GM19351 (cell line): ENCODE data around the gene ALKBH4.
A peak's percentile ranks its signal among the peaks of the same experiment; 100 is the strongest.

Experiments used
- ATAC-seq: cut with Tn5 transposase; IDR thresholded peaks from one replicate; pipeline ENCODE4 v1.9.1; 2021; ENCODE audit warnings: mild to moderate bottlenecking, moderate library complexity; ENCODE audit not compliant: unreplicated experiment

ALKBH4 gene

DNA sequence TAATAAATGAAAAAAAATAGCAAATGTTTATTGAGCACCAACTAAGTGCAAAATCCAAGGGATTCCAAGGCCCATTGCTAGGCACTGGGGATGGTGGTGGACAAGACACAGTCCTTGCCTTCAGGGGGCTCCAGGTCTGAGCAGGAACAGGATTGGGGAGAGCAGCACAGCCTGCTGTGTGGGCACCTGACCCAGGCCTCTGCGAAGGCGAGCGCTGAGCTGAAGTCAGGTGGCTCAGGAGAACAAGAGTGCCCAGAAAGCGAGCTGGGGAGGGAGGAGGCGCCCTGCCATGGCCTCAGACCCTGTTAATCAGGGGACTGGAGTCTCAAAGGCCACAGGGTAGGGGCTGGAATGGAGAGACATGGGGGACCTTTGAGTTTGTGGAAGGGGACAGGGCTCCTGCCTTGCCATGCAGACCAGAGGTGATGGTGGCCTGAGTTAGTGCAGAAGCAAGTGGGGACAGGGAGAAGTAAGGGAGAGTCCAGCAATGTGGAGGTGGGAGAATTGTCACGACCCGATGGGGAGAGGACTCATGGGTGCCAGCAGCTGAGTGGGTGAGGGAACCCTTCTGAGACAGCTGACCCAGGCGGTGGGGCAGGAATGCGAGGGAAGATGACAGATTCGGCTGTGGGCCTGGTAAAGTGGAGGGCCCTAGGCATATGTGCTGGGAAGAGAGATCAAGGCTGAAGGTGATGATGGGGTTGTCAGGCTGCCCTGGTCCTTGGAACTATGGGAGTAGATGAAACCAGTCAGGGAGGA lies 35.3 kb downstream of the ALKBH4 start:
- ATAC-seq = no peak

DNA sequence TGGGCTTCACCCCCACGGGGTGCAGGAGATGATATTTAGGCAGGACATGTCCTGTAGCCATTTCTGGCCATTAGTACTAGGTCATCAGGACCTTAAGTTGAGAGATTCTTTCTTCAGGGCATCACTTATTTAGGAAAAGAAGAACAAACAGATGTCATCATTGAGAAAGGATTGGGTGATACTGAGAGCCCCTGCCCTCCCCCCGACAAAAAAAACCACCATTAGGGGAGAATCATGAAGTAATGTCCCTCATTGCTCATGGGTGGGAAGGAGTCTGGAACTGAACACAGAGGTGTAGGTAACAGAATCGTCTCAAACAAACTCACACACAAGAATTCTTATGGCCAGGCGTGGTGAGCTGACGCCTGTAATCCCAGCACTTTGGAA lies 37.7 kb downstream of the ALKBH4 start:
- ATAC-seq = no peak

DNA sequence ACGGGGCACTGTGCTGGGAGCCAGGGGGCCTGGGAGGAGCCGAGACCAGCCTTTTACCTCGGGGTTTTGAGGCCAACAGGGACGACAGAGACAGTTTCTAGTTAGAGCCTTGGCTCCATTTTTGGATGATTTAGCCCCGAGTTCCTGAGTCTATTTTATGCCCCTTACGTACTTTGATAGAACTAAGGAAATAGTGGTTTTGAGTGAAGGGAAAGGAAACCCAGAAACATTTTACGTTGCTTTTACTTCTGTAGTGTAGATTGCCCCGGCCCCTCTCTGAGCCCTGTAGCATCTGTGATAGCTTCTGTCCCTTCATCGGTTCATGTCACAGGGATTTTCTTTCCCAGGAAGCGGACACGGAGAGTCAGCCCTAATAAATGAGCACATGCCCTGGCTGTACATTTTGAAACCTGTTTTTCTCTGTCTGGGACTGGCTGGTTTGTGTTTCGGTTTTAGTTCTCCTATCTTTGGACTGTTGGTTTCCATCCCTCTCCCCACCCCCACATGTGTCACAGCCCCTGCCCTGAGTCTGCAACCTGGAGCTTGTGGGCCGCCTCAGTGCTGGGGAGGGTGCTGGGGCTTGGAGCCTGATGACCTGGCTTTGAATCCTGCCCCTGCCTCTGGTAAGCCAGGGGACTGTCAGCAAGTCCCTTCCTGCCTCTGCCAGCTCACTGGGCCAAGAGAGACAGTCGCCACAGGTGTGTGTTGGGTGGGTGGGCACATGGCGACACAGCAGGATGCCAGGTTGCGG lies 38.2 kb downstream of the ALKBH4 start:
- peak; percentile 56 for ATAC-seq

DNA sequence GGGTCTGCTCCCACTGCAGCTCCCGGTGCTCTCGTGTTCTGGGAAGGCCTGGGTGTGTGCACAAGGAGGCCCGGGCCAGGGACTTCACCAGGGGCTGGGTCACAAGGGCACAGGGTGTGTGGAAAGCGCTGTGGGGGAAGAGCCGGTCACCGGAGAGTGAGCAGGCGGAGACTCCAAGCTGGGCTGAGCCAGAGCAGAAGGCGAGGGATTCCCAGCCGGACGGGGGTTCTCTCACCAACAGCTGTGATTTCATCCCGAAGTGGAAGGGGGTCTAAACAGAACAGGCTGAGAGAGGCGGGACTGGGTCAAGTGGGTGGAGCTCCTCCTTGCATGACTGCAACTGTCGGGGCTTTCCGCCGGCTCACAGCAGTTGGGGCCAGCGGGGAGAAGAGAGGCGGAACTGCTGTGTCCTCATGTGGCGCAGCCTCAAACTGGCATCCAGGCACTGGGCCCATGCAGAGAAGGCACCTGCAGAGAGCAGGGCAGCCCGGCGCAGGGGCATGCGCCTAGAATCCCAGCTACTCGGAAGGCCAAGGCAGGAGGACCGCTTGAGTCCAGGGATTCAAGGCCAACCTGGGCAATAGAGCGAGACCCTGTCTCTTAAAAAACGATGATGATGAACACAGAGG lies 38.9 kb downstream of the ALKBH4 start:
- ATAC-seq = peak; percentile 64

DNA sequence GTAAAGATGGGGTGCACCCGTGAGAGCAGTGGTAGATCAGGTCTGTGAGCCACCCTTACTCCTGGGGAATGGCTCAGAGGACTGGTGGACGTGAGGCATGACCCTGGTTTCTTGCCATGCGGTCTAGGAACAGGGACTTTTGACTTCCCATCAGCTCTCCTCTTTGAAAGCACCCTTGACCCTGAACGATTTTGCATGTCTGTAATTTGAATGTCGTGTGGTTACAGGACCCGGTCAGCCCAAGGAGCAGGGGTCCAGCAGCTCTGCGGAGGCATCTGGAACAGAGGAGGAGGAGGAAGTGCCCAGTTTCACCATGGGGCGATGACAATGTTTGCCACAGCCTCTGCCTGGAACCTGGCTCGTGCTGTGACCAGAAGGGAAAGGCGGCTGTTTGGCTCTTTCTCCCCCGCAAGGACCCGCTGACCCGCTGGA lies 39.9 kb downstream of the ALKBH4 start:
- no peak for ATAC-seq

DNA sequence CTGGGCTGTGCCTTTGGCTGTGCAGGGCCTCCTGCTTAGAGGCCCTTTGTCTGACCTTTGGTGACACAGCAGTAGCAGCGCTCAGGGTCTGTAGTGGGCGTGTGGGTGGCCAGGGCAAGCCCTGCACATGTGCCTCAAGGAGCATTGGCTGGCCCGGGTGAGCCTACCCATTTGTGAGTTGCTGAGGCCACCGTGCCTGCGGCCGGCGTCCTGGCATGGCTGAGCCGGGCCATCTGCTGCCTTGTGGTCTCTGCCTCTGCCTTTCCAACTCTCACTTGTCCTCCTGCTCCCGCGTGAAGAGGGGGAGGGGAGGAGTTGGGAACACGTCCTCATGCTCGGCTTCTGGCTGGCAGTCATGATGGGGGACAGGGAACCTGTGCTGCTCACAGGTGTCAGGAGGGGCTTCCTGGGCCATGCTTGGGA lies 40.5 kb downstream of the ALKBH4 start:
- ATAC-seq = no peak

DNA sequence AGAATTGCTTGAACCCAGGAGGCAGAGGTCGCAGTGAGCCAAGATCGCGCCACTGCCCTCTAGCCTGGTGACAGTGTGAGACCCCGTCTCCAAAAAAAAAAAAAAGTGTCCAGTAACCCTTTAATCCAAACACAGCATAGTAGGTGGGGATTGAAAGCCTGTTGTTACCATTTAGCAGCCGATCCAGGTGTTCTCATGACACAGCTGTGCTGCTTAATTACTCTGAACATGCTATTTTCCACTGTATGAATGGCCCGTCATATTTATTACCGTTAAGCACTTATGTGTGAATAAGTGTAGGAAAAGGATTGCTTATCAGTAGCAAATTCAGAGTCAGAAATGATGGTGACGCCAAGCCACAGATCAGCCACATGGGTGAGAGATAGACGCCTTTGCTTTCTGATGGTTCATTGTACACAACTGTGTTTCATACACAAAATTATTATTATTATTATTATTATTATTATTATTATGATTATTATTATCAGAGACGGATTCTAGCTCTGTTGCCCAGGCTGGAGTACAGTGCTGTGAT lies 42.9 kb downstream of the ALKBH4 start:
- no peak for ATAC-seq

DNA sequence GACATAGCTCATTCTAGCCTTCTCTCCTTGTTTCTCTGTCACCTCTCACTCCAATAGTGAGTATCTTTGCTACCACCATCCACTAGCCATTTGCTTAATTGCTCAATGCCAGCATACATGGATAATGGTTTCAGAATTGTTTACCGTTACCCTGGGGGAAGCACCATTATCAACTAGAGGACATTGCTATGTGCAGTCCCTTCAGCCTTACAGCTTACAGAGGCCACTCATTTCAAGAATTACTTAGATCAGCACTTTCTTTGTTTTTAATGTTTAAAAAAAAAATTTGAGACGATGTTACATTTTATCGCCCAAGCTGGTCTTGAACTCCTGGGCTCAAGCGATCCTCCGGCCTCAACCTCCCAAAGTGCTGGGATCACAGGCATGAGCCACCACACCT lies 46.1 kb downstream of the ALKBH4 start:
- ATAC-seq = no peak

DNA sequence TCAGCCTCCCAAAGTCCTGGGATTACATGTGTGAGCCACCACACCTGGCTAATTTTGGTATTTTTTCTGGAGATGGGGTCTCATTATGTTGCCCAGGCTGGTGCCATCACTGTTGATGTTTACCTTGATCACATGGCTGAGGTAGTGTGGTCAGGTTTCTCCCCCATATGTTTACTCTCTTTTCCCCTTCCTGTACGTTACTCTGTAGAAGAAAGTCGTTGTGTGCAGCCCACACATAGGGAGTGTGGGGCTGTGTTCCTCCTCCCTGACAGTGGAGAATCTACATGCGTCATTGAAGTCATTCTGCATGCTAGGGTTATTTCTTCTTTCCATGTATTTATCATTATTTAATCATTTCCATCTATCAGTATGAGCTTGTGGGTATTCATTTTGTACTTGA lies 47.6 kb downstream of the ALKBH4 start:
- ATAC-seq = no peak

DNA sequence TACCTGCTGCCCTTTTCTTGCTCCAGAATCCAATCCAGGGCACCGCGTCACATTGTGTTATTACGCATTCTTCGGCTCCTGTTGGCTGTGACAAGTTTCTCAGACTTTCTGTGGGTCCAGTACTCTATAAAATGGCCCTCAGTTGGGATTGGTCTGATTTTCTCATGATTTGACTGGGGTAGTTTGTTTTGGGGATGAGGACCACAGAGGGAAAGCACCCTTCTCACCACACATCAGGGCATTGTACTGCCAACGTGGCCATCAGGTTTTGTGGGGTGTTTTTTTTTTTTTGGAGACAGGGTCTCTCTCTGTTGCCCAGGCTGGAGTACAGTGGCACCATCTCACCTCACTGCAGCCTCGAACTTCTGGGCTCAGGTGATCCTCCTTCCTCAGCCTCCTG lies 48.3 kb downstream of the ALKBH4 start:
- no peak for ATAC-seq

DNA sequence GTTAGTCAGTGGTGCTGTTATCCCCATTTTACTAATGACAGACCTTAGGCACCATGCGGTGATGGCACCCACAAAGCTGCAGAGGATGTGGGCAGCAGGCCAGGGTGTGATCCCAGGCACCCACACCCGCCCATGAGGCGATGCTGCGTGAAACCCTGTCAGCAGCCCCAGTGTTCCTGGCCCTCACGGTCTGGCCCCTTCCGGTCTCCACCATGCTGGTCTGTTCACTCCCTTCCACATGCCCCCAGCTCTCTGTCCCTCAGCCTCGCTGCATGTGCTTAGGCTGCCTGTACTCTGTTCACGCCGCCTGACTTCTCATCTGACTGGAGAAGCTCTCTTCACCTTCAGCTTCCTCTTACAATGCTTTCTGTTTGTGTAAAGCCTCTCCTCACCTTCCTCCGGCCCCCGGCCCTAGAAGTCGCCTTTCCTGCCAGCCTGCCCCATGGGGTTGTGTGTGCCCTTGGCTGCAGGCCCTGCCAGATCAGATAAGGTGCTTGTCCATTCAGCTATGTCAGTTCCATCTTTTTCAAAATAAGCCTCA lies 48.9 kb downstream of the ALKBH4 start:
- peak; percentile 65 for ATAC-seq

DNA sequence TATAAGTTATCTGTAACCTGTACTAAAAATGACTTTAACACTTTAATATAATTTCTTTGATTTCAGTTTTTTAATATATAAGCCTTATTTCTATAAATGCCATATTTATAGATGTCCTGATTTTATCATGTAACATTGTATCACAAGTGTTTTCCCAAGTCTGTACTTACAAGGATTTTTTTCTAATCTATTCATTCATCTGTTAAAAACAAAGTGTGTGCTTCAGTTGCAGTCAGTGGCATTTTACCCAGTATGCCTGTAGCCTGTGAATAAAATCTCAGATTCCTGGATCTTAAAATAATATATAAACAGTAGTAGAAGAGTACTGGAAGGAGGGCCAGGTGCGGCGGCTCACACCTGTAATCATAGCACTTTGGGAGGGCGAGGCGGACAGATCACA lies 51.1 kb downstream of the ALKBH4 start:
- ATAC-seq = no peak

DNA sequence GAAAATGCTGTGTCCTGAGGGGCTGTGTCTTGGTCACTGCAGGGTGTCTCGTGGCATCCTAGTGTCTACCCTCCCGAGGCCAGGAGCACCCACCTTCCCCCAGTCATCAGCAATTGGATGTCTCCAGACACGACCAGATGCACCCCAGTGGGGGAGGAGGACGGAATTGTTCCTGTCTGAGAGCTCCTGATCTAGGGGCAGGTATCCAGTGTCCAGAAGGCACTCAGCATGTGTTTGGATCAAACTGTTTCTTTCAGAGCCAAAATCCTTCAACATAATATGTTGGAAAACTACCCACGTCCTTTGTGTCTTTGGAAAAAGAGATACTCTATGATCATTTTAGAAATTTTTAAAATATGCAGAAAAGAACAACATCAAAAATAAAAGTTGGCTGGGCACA lies 51.6 kb downstream of the ALKBH4 start:
- no peak for ATAC-seq

DNA sequence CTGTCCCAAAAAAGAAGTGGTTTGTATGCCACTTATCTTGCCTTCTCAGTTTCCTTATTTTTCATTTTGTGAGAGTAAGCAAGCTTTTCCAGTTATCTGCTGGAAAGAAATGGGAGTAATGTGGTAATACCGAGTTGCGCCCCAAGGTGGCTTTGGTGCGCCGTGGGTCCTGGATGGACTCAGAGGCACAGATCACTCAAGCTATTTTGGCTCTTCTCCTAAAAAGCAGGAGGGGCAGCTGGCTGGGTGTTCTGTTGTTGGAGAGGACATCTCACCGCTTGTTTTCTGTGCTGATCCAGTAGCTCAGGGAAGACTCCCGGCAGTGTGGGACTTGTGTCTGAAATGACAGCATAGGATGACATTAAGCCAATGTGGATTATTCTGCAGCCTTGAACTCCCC lies 52.1 kb downstream of the ALKBH4 start:
- ATAC-seq = no peak

DNA sequence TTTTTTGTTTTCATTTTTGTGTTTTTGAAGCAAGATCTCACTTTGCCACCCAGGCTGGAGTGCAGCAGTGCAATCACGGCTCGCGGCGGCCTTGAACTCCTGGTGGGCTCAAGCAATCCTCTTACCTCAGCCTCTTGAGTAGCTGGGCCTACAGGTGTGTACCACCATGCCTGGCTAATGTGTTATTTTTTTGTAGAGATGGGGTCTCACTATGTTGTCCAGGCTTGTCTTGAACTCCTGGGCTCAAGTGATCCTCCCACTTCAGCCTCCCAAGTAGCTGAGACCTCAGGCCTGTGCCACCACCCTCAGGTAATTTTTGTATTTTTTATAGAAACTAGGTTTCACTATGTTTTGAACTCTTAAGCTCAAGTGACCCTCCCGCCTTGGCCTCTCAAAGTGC lies 53.7 kb downstream of the ALKBH4 start:
- no peak for ATAC-seq

DNA sequence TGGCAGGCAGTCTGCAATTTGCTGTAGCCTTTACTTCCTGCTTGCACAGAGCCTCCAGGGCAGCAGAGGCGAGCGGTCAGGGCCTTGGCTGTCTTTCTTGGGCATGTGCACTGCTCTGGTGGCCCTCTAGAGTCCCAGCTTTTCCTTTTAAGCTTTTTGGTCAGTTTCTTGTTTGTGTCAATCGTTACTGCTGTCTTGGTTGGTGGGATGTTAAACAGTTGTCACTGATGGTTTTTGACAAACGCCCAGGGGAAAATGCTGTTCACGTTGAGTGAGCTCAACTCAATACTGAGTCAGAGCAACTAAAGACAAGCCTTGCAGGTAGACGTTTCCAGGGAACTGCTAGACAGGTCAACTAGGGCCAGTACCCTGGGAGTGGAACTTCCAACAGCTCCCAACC lies 54.5 kb downstream of the ALKBH4 start:
- ATAC-seq = no peak

DNA sequence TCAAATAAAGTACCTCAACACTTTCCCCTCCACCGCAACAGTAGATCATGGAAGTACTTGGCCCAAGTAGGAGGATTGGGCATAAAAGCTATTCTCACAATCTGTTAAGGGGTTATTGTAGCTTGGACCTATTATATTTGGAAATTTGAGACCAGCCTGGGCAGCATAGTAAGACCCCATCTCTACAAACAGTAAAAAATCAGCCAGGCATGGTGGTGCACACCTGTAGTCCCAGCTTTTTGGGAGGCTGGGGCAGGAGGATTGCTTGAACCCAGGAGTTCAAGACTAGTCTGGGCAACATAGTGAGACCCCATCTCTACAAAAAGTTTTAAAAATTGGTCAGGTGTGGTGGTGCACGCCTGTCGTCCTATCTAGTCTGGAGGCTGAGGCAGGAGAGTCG lies 55.3 kb downstream of the ALKBH4 start:
- ATAC-seq = no peak

DNA sequence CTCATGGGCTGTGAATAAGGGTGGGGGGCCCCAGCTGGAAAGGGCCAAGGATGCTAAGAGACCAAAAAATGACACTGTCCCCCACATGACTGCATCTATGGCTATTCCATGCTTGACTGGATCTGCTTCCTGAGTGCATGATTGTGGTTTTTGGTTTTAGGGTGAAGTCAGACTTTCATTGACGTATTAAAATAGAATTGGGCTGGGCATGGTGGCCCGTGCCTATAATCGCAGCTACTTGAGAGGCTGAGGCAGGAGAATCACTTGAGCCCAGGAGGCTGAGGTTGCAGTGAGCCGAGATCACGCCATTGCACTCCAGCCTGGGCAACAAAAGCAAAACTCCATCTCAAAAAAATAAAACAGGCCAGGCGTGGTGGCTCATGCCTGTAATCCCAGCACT lies 56.1 kb downstream of the ALKBH4 start:
- peak; percentile 57 for ATAC-seq

DNA sequence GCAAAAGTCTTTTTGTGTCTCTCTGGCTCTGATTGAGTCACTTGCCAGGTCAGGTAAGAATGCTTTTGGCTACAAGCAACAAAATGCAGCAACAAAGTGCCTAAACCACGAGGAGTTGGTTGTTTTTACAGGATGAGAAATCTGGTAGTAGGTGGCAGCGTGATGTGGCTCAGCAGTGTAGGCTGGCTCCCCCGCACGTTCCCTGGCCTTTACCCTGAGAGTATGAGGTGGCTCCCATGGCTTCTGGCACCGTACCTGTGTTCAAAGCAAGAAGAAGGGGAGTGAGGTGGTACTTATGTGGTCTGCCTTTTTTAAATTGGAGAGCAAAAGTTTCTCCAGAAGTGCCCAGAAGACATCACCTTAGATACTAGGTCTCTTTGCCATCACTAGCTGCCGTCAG lies 56.8 kb downstream of the ALKBH4 start:
- peak; percentile 6 for ATAC-seq
